NK-92 (cell line): ENCODE measurements around the gene NME4.
"Not testable (repeated sequence)": the region's sequence is repeated elsewhere in the genome, so short reads cannot be mapped to it uniquely, and the experiment has no call there.

Experiments used
- DNase-seq: peaks from one replicate; lab custom pipeline; 2025; ENCODE audit not compliant: unreplicated experiment; lab: John Stamatoyannopoulos, UW

NME4 gene

DNA sequence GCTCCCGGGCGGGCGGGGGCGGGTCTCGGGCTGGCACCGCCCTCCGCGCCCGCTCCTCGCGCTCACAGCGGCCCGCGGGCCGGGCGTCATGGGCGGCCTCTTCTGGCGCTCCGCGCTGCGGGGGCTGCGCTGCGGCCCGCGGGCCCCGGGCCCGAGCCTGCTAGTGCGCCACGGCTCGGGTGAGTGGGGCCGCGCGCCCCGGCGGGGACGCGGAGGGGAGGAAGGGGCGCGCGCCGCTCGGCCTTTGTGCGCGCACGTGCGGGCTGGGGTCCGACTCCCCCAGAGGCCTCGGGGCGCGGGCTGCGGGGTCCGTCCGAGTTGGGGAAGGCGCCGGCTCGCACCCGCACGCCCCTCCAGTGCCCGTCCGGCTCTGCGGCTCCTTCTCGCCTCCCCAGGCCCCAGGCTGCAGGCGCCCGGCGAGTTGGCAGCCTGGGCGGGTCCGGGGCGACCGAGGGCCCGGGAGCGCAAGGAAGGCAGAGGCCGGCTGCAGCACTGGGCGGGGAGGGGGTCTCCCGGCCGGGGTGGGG is at the start of gene NME4:
Gene NME4 (plus strand): TSS at position 65 of the 527 bp plus-strand sequence. CDS start 24 bp downstream, at position 89.
- no peak for DNase-seq

- DNase-seq = no peak
These were observed 49.8 kb upstream of the NME4 start for GRCh38 chr16:347203-347602.

DNA sequence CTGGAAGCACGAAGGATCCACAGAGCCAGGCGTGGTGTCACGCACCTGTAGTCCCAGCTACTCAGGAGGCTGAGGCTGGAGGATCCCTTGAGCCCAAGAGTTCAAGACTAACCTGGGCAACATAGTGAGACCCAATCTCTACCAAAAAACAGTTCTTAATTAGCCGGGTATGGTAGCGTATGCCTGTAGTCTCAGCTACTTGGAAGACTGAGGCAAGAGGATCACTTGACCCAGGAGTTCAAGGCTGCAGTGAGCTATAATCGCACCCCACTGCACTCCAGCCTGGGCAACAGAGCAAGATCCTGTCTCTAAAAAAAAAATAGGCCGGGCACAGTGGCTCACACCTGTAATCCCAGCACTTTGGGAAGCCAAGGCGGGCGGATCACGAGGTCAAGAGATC is 48.5 kb upstream of the NME4 start:
- DNase-seq = not testable (repeated sequence)

DNA sequence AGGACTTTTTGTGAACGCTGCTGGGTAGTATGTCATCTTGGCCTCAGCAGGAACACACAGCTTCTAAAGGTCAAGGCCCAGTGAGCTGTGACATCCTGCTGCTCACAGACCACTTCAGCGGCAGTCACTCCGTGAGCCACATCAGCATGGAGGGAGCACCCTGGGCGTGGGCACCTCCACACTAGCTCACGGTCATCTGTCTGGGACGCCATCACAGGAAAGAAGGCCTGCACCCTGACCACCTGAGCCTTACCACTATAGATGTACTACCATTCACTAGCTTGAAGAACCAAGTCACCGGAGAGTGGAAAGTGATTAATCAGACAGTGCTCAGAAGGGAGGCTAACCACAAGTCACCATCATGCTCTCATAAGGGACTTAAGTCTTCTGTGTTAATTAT is 47.8 kb upstream of the NME4 start:
- DNase-seq = no peak

DNA sequence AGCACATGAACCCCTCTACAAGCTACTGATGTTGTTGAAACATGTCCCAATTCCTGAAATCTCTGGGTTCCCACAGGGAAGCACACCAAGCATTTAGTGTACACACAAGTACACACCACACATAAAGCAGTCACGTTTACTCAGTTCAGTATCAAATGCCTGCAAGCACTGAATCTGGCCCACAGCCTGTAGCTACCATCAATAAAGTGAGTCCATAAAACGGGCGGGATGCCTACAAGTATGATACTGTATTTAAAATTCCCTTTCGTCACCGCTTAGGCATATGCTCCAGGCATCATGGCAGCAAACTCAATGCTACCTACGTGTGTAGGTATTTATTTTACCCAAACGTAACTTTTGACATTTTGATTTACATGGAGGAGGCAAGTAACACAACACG is 46.8 kb upstream of the NME4 start:
- DNase-seq = no peak

DNA sequence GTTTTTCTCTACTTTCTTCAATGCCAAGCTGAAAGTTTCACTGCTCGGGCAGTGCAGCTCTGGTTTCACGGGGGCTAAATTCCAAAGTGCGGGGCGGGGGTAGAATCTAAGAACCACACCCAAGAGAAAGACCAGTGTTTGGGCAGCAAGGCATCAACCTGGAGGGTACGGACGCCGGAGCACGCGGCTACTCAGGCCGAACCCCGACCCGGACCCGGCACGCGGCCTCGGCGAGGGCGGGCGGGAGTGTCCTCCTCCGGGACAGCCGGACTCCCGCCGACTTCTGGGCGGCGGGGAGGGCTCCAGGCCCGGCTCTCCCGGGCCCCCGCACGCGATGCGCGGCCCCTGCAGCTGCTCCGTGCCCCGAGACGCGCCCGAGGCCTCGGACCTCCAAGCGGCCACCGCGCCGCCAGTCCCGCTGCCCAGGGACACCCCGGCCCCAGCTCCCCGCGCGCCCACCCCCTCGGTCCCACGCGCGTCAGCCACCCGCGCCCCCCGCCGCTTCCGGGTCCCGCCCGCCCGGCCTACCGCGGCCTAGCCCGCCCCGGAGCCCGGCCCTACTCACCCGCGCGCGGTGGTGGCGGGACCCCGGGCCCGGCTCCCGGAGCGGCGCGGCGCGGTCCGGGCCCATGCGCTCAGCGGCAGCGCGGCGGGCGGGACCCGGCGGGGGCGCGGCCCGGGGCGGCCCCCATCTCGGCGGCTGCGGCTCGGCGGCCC is 45.0 kb upstream of the NME4 start:
- no peak for DNase-seq

GRCh38 chr16:352547-353403 is 44.2 kb upstream of the NME4 start, which contains the start of gene AXIN1:
AXIN1 (minus strand) TSS chr16:352723; CDS start chr16:347025, 5,698 bp downstream.
- peak; percentile 98 for DNase-seq

GRCh38 chr16:353404-354290 is 43.4 kb upstream of the NME4 start:
- DNase-seq = no peak

DNA sequence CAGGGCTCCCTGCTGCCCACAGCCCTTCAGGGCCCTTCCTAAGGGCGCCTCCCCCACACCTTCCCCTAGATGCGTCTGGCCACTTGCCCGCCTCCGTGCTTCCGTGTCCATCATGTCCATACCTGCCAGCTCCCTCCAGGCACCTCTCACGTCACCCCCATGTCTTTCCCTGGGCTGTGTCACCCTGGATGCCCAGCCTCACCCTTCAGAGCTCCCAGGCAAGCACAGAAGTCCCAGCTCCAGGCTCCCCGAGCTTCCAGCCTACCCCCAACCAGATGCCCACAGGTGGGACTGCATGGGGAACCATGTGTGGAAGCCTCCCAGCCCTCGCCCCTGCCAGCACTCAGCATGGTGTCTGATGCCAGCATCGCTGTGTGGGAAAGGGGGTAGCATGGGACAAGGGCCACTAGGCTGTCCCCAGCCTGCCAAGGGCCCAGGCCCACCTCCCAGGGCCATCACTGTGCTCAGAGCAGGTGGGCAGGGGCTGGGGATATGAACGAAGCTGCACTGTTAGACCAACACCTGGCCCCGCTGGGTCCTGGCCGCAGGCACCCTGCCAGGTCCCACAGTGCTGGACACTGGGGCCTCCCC is 42.6 kb upstream of the NME4 start:
- no peak for DNase-seq

- DNase-seq = no peak
These were observed 42.0 kb upstream of the NME4 start for GRCh38 chr16:354971-355461.

- no peak for DNase-seq
These were observed 40.3 kb upstream of the NME4 start for GRCh38 chr16:356741-357140.

GRCh38 chr16:359067-359763 is 37.8 kb upstream of the NME4 start:
- DNase-seq = no peak

DNA sequence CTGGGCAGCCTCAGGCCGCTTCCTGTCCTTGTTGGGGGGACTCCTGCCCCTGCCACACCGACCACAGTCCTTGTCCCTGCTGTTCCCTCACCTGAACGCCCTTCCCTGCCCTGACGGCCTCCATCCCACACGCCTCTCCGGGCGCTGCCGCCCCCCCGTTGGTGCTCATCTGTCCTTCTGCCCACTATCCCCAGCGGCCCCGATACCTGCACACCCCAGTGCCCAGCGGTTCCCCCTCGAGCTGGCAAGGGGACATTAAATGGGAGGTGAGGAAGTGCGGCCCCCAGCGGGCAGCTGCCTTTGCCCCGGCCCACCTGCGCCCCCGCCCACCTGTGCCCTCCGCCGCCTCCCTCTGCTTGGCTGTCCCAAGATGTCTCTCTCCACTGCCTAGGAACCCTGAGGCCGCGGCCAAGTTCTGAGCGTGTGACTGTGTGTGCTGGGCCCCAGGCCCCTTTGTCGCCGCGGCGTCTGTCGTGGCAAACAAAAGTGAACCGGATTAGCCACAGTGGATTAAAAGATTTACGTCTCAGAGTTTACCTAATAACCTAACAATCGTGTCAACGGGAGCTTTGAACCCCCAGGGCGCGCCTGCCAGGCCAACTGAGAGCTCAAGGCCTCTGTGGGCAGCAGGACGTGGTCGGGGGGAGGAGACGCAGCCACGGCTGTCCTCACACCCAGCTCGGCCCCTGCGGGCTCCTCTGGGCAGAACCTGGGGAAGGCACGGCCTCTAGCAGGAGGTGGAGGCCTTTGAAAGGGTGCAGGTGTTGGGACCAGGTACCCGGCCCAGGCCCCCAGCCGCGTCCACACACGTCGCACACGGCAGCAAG is 36.9 kb upstream of the NME4 start:
- no peak for DNase-seq

- DNase-seq = no peak
These were observed 36.2 kb upstream of the NME4 start for GRCh38 chr16:360698-361336.

DNA sequence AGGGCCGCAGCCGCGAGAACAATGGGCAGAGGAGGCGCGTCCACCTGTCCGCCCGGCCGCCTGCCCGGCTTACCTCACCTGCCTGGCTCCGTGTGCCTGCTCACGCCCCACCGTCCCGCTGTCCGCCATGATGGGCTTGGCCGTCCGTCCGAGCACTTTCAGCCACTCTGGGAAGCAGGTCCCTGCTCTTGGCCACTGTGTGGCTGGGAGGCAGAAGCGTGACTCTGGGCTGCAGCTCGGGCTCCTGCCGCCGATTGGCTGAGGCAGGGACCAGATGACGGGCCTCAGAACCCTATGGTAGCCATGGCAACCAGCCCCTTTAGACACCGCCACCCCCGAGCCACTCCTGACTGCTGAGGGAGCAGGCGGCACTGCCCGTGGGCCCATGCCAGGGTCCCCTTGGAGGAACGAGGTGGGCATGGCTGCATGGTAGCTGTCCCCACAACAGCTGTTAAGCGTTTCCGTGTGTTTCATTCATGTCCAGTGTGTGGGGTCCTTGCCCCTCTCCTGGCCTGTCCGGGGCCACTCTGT is 35.6 kb upstream of the NME4 start:
- DNase-seq = no peak

DNA sequence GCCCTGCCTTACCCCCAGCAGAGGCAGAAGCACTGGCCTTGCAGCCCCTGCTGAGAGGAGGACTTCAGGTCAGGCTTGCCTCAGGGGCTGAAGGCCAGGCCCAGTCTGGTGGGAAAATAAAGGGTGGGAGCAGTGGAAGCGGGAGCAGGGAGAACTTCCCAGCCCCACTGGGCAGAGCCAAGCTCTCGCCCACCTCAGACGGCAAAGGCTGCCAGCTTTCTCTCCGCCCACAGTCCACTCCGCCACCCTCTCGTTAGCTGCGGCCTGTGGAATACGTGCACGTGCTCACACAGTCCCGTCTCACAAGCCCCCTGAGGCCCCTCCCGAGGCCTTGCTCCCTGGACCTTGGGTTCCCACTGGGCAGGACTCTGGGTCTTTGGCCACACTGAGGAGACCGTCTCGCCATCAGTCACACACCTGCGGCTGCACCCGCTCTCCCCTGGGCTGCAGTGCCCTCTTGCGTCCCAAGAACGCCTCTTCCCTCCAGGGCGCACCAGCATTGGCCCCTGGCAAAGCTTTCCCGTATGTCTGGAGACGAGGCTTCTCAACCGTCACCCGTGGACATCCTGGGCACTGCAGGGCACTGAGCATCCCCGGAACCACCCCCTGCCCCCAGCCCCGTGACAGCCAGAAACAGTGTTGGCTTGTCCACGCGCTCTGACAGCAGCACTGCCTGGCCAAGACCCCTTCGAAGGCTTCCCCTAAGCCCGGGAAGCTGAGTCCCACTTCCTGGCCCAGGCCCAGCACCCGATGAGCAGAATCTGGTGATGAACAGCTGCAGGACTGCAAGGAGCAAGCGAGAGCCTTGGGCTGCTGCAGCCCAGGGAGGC is 34.9 kb upstream of the NME4 start:
- DNase-seq = no peak

- DNase-seq = not testable (repeated sequence)
These were observed 34.3 kb upstream of the NME4 start for GRCh38 chr16:362702-362999.
